NB4 (cell line): ENCODE measurements around the gene PSMB9.

Experiments used
- DNase-seq: peaks from one replicate; pipeline ENCODE4 v3.0.0; 2010; ENCODE audit warnings: low read depth
- H3K4me3 ChIP-seq: one replicate; pipeline ENCODE4 v1.5.1; 2011; ENCODE audit warnings: mild to moderate bottlenecking, low read depth, low read length, moderate library complexity
- MYC ChIP-seq: IDR thresholded peaks from 2 replicates; pipeline ENCODE4 v1.6.1; 2011; ENCODE audit warnings: low read depth, low read length
- POLR2A ChIP-seq: IDR thresholded peaks from 2 replicates; pipeline ENCODE4 v1.6.1; 2011; ENCODE audit warnings: mild to moderate bottlenecking; ENCODE audit not compliant: insufficient read length; ENCODE audit errors: extremely low read depth
- TF ChIP-seq, protein P1 (sequence below): IDR thresholded peaks from one replicate; pipeline ENCODE4 v1.5.1; 2012; ENCODE audit warnings: low read depth, low read length
- TF ChIP-seq, protein P2 (sequence below): IDR thresholded peaks from 2 replicates; pipeline ENCODE4 v1.6.1; 2011; ENCODE audit warnings: low read depth, low read length

PSMB9 gene

DNA sequence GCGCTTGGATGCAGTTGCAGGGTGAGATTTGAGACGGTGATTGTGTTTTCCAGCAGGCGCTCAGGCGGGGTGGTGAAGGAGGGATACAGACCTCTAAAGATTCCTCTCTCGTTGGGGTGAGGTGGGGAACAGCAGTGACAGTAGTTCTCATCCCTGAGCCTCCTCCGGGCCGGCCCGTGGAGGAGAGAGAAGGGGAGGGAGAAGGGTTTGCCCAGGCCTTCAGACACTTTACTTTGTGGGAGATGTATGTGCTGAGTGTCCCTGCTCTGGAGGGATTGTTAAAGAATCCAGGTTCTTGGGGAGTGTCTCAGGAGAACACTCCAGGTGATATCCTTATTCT lies 41.0 kb downstream of the PSMB9 start:
- TF ChIP-seq MYC (no peak), POLR2A (no peak)
- TF ChIP-seq, protein P1, sequence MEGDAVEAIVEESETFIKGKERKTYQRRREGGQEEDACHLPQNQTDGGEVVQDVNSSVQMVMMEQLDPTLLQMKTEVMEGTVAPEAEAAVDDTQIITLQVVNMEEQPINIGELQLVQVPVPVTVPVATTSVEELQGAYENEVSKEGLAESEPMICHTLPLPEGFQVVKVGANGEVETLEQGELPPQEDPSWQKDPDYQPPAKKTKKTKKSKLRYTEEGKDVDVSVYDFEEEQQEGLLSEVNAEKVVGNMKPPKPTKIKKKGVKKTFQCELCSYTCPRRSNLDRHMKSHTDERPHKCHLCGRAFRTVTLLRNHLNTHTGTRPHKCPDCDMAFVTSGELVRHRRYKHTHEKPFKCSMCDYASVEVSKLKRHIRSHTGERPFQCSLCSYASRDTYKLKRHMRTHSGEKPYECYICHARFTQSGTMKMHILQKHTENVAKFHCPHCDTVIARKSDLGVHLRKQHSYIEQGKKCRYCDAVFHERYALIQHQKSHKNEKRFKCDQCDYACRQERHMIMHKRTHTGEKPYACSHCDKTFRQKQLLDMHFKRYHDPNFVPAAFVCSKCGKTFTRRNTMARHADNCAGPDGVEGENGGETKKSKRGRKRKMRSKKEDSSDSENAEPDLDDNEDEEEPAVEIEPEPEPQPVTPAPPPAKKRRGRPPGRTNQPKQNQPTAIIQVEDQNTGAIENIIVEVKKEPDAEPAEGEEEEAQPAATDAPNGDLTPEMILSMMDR, result no peak
- TF ChIP-seq, protein P2, sequence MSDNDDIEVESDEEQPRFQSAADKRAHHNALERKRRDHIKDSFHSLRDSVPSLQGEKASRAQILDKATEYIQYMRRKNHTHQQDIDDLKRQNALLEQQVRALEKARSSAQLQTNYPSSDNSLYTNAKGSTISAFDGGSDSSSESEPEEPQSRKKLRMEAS, result no peak
- H3K4me3 ChIP-seq, result peak overlapping the region; percentile 88
- DNase-seq, result no peak

- TF ChIP-seq POLR2A (no peak), MYC (no peak)
- TF ChIP-seq, protein P2, result no peak
- TF ChIP-seq, protein P1, result no peak
- H3K4me3 ChIP-seq, result no peak overlapping the region
- no peak for DNase-seq
Measured at GRCh38 chr6:32903952-32904351, 50.0 kb downstream of the PSMB9 start.

- H3K4me3 ChIP-seq, result no peak overlapping the region
- TF ChIP-seq POLR2A (no peak), MYC (no peak)
- TF ChIP-seq, protein P2, result no peak
- TF ChIP-seq, protein P1, result no peak
- no peak for DNase-seq
Measured at GRCh38 chr6:32905078-32905477, 51.1 kb downstream of the PSMB9 start.

DNA sequence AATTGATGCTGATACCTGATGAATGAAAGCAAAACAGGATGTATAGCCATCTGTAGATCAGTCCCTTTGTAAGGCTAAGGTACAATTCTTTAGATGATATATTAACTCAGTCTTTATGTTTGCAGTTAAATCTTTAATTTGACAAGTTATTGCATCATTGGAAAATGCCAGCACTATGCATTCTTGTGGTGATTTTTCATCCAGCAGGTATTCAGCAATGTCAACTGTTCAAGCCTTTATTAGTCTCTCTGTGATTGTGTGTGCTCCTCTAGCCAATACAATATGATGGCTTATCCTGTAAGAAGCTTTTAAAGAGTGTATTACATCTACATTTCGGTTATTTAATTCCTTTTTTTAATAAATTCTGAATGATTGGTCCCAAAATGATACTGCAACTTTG lies 52.5 kb downstream of the PSMB9 start:
- DNase-seq, result no peak
- H3K4me3 ChIP-seq, result no peak overlapping the region
- no peak for TF ChIP-seq MYC
- TF ChIP-seq, protein P2, result no peak
- no peak for TF ChIP-seq POLR2A
- TF ChIP-seq, protein P1, result no peak

DNA sequence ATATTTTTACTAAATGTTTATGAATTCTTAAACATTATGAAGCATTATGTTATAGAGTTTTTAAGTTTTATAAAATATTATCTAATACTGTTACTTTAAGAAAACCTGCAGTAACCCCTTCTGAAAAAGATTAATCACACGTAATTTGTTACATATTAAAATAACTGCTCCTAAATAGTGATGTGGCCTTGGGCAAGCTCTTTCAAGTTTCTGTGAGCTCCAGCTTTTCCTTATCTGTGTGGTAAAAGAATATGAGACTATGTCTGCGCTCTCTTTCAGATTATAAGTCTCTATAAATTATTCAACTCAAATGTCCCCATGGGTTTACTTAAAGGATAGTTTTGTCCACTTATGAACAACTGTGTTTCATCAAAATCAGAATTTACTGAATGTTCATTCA lies 54.9 kb downstream of the PSMB9 start:
- TF ChIP-seq, protein P2, result no peak
- TF ChIP-seq POLR2A (no peak), MYC (no peak)
- TF ChIP-seq, protein P1, result no peak
- no peak for DNase-seq
- H3K4me3 ChIP-seq, result no peak overlapping the region
